DND-41 (cell line): Measurements from ENCODE around the gene CARD9.

Experiments used
- ATAC-seq: fragments of 200-7000 bp; cut with Tn5 transposase; 3 replicates; pipeline ENCODE4 v1.9.1; 2021; ENCODE audit warnings: low read depth; ENCODE audit not compliant: insufficient read depth
- DNase-seq: peaks from one replicate; pipeline ENCODE4 v3.0.0-alpha.2; 2020
- H2AFZ ChIP-seq: 2 replicates; pipeline ENCODE4 v1.6.0; 2012; ENCODE audit warnings: low read depth, low read length
- H3K27ac ChIP-seq: 2 replicates; pipeline ENCODE4 v1.5.1; 2012; ENCODE audit warnings: low read length, inconsistent platforms
- H3K27me3 ChIP-seq: fragments of 200-600 bp; sonication (generic); 2 replicates; pipeline ENCODE4 v1.6.0; 2012; ENCODE audit warnings: low read length, mild to moderate bottlenecking, inconsistent platforms; ENCODE audit not compliant: insufficient read depth, poor library complexity
- H3K36me3 ChIP-seq: 2 replicates; pipeline ENCODE4 v1.5.1; 2012; ENCODE audit warnings: low read length, inconsistent platforms; ENCODE audit not compliant: insufficient read depth
- H3K4me1 ChIP-seq: 2 replicates; pipeline ENCODE4 v1.5.1; 2012; ENCODE audit warnings: mild to moderate bottlenecking, low read length; ENCODE audit not compliant: insufficient read depth
- H3K4me2 ChIP-seq: 2 replicates; pipeline ENCODE4 v1.6.0; 2012; ENCODE audit warnings: mild to moderate bottlenecking, moderate library complexity, low read length, inconsistent platforms; ENCODE audit not compliant: insufficient read depth
- H3K4me3 ChIP-seq, 2 experiments: fragments of 200-600 bp in 1 of 2; shearing (Covaris generic) in 1 of 2; 2 replicates each; pipeline ENCODE4 v1.5.1; 2012 to 2016; ENCODE audit warnings: inconsistent platforms in 2 of 2, low read length in 2 of 2, mild to moderate bottlenecking in 2 of 2, low read depth in 1 of 2, moderate library complexity in 1 of 2
- H3K79me2 ChIP-seq: 2 replicates; pipeline ENCODE4 v1.6.0; 2012; ENCODE audit warnings: low read length, inconsistent platforms; ENCODE audit not compliant: insufficient read depth
- H3K9ac ChIP-seq: 2 replicates; pipeline ENCODE4 v1.6.0; 2012; ENCODE audit warnings: low read depth, mild to moderate bottlenecking, inconsistent platforms, low read length, moderate library complexity
- H3K9me3 ChIP-seq: 2 replicates; pipeline ENCODE4 v1.5.1; 2012; ENCODE audit warnings: low read length, moderate library complexity, mild to moderate bottlenecking, inconsistent platforms; ENCODE audit not compliant: insufficient read depth, severe bottlenecking
- H4K20me1 ChIP-seq: 2 replicates; pipeline ENCODE4 v1.6.0; 2012; ENCODE audit warnings: low read length; ENCODE audit not compliant: insufficient read depth
- CTCF ChIP-seq: IDR thresholded peaks from 2 replicates; pipeline ENCODE4 v1.5.1; 2012; ENCODE audit warnings: borderline replicate concordance, low read length, moderate library complexity, mild to moderate bottlenecking; ENCODE audit not compliant: poor library complexity, severe bottlenecking; ENCODE audit errors: extremely low read depth
- EZH2 ChIP-seq: IDR thresholded peaks from 3 replicates; pipeline ENCODE4 v1.6.1; 2012; ENCODE audit warnings: borderline replicate concordance, low read depth, mild to moderate bottlenecking, moderate library complexity, low read length, inconsistent platforms; ENCODE audit not compliant: severe bottlenecking

CARD9 gene

GRCh38 chr9:136371533-136371880 lies 2.0 kb downstream of the CARD9 start:
- H3K36me3 ChIP-seq, result 0 out of 2 replicates have a peak, but pooled peaks cover 4% of the 10 kb centered on the region
- no peak overlapping the region for H3K9ac ChIP-seq
- peaks cover 27% of the 10 kb centered on the region for H4K20me1 ChIP-seq
- TF ChIP-seq CTCF (no peak), EZH2 (no peak)
- ATAC-seq (no peak), DNase-seq (no peak)
- H3K27ac ChIP-seq, result no peak overlapping the region
- no peak overlapping the region for H3K4me2 ChIP-seq
- no peaks in the 10 kb centered on the region for H3K27me3 ChIP-seq
- H3K4me3 ChIP-seq, result no peak overlapping the region
- H3K79me2 ChIP-seq, result no peaks in the 10 kb centered on the region
- H3K9me3 ChIP-seq, result no peaks in the 10 kb centered on the region
- no peaks in the 10 kb centered on the region for H3K4me1 ChIP-seq
- H2AFZ ChIP-seq, result no peak overlapping the region

- no peaks in the 10 kb centered on the region for H3K27me3 ChIP-seq
- no peak overlapping the region for H3K4me2 ChIP-seq
- no peak overlapping the region for H3K27ac ChIP-seq
- no peak overlapping the region for H3K4me3 ChIP-seq
- no peak overlapping the region for H3K9ac ChIP-seq
- H3K79me2 ChIP-seq, result peaks cover 2% of the 10 kb centered on the region; the same call in 1 of the 2 replicates
- no peak overlapping the region for H2AFZ ChIP-seq
- H4K20me1 ChIP-seq, result peaks cover 33% of the 10 kb centered on the region
- no peaks in the 10 kb centered on the region for H3K9me3 ChIP-seq
- peaks cover 9% of the 10 kb centered on the region; the same call in 1 of the 2 replicates for H3K36me3 ChIP-seq
- no peak for TF ChIP-seq EZH2
- TF ChIP-seq CTCF, result no peak
- H3K4me1 ChIP-seq, result no peaks in the 10 kb centered on the region
- DNase-seq, result no peak
- ATAC-seq, result no peak
These were observed 2.6 kb downstream of the CARD9 start for GRCh38 chr9:136370687-136371532.

GRCh38 chr9:136370037-136370436 lies 3.4 kb downstream of the CARD9 start:
- DNase-seq (no peak), ATAC-seq (no peak)
- H3K27me3 ChIP-seq, result no peaks in the 10 kb centered on the region
- H3K36me3 ChIP-seq, result peaks cover 18% of the 10 kb centered on the region
- H2AFZ ChIP-seq, result no peak overlapping the region
- H4K20me1 ChIP-seq, result peaks cover 42% of the 10 kb centered on the region
- peaks cover 2% of the 10 kb centered on the region; the same call in 1 of the 2 replicates for H3K4me1 ChIP-seq
- no peak overlapping the region for H3K4me2 ChIP-seq
- no peak overlapping the region for H3K27ac ChIP-seq
- TF ChIP-seq CTCF, result no peak
- no peak for TF ChIP-seq EZH2
- H3K9me3 ChIP-seq, result no peaks in the 10 kb centered on the region
- no peak overlapping the region for H3K9ac ChIP-seq
- H3K4me3 ChIP-seq, result no peak overlapping the region
- peaks cover 11% of the 10 kb centered on the region for H3K79me2 ChIP-seq
